Neural progenitor cell (in vitro differentiated cells): ENCODE measurements around the gene PRKD1.

Experiments used
- CTCF ChIP-seq: fragments of 200-600 bp; sonication (generic); IDR thresholded peaks from 2 replicates; pipeline ENCODE4 v1.5.1; 2017; ENCODE audit warnings: antibody characterized with exemption, mild to moderate bottlenecking
- EZH2 ChIP-seq: fragments of 200-600 bp; sonication (generic); IDR thresholded peaks from 2 replicates; pipeline ENCODE4 v1.6.1; 2017; ENCODE audit warnings: antibody characterized with exemption, mild to moderate bottlenecking, moderate library complexity

GRCh38 chr14:29587761-29588470, 339.7 kb downstream of the PRKD1 start:
- TF ChIP-seq EZH2 (no peak), CTCF (no peak)
